GM19324 (cell line): ENCODE data around the gene LRP6.

ENCODE experiments used
- ATAC-seq: cut with Tn5 transposase; IDR thresholded peaks from one replicate; pipeline ENCODE4 v1.9.1; 2021; ENCODE audit warnings: mild to moderate bottlenecking, moderate library complexity; ENCODE audit not compliant: unreplicated experiment, low FRiP score

The LRP6 gene

GRCh38 chr12:12086973-12087692 lies 179.7 kb downstream of the LRP6 start:
- no peak for ATAC-seq

DNA sequence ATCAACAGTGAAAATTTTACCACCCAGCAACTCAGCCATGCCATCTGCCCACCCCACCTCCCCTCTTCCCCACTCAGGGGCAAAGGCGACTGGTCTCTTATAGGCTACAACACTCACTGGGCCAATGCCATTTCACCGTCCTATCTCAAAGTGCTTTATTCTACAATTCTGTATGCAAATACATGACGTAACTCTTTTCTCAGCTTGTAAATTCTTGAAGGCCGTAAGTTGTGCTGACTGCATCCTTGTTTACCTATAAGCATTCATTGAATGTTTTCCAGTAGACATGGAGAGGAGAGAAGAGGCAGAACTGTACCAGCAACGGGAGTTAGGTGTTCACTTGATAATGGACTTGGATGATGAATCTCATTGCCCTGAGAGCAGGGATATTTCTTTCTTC lies 180.5 kb downstream of the LRP6 start:
- no peak for ATAC-seq

GRCh38 chr12:12083688-12084087 lies 183.2 kb downstream of the LRP6 start:
- ATAC-seq = no peak

- ATAC-seq = no peak
Measured at GRCh38 chr12:12081836-12082497, 184.9 kb downstream of the LRP6 start.

DNA sequence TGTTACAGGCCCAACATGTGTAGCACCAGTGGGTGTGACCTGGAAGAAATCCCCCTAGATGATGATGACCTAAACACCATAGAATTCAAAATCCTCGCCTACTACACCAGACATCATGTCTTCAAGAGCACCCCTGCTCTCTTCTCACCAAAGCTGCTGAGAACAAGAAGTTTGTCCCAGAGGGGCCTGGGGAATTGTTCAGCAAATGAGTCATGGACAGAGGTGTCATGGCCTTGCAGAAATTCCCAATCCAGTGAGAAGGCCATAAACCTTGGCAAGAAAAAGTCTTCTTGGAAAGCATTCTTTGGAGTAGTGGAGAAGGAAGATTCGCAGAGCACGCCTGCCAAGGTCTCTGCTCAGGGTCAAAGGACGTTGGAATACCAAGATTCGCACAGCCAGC lies 187.6 kb downstream of the LRP6 start:
- no peak for ATAC-seq

GRCh38 chr12:12072064-12072760 lies 194.6 kb downstream of the LRP6 start:
- ATAC-seq = peak; percentile 65

DNA sequence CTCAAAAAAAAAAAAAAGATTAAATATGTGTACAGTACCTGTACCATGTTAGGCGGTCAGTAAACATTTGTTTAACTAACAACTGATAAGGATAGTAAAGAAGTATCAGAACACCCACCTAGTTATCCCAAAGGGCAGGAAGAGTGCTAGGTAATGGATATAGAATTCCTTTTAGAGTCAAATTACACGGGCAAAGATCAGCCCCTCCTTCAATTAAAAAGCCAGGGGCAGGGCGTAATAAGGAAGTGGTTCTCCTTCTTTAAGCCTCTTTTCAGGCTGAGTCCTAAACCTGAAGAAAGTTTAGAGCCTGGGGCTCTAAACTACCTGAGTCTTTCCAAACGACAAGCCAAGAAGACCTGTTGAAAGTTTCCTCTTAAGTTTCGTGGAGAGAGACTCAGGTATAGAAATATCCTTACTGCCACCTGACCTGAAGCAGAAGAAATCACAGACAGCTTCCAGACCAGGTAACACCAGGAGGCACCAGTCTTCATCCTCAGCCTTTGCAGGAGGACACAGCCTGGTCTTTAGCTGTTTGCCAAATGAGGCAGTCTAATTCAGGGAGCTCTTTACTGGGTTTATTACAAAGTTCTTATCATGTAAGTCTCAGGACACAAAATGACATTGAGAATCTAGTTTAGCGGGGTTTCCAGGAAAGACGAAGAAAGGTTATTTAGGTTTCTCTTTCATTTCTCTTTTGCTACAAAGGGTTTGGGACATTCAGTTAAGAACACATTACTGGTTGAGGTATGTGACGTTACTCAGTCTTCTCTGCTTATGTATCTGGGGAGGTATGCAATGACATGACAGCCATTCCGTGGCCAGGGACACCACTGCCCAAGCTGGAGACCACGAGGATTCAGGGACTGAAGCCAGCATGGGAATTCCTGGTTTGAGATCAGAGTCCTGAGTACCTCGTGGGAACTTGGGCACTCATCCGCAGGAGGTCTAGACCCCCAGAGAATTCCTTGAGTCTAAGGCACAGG lies 195.9 kb downstream of the LRP6 start, which contains the start of gene BCL2L14:
Gene BCL2L14, plus strand, starts transcription at position 266 of the 983 bp plus-strand sequence. CDS start 8,367 bp downstream, outside the sequence.
- ATAC-seq = no peak

DNA sequence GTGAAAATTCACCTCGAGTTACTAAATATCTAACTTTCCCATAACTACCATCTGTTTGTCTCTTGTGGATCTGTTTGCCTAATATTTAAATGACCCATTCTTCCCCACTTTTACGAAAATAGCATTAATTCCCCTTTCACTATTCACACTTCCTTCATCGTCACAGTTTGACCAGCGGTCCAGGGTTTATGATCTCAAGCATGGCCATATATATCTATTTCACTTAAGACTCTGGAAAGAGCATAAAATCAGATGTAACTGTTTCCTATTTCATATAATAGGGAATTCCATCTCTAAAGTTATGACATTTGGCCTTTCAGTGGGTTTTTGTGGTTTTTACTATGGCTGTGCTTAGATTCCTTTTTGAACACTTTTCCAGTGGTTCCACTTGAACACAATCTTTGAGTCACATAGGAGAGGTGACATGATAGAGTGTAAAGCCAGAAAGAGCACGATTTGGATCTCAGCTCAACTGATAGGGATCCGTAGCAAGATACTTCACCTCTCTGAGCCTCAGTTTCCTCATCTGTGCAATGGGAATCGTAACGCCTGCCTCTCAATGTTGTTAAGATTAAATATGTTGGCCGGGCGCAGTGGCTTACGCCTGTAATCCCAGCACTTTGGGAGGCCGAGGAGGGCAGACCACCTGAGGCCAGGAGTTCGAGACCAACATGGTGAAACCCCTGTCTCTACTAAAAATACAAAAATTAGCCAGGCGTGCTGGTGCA lies 196.9 kb downstream of the LRP6 start:
- ATAC-seq = no peak

DNA sequence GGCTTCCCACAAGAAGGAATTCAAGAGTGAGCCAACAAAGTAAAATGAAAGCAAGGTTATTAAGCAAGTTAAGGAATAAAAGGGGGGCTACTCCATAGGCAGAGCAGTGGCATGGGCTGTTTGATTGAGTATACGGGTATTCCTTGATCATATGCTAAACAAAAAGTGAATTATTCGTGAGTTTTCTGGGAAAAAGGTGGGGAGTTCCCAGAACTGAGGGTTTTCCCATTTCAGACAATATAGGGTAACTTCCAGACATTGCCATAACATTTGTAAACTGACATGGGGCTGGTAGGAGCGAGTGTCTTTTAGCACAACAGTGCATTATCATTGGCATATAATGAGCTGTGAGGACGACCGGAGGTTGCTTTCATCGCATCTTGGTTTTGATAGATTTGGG lies 198.1 kb downstream of the LRP6 start:
- no peak for ATAC-seq
